Activated CD4-positive, CD25-positive, alpha-beta regulatory T cell treated with anti-CD3 and anti-CD28 coated beads, Interleukin-2, amount 50 U/mL, for 24 hours (primary cell): ENCODE measurements around the gene HDAC7.
"Not testable (repeated sequence)": the region's sequence is repeated elsewhere in the genome, so short reads cannot be mapped to it uniquely, and the experiment has no call there.

Source experiments
- ATAC-seq, 2 donors: fragments of 150-1000 bp; cut with Tn5 transposase; one replicate each; pipeline ENCODE4 v1.10.0; 2021; ENCODE audit warnings: mild to moderate bottlenecking in 1 of 2, moderate library complexity in 1 of 2

The HDAC7 gene

GRCh38 chr12:47811581-47812484, 7.9 kb downstream of the HDAC7 start:
- ATAC-seq: no peak

- ATAC-seq: no peak
These were observed 8.7 kb downstream of the HDAC7 start for GRCh38 chr12:47811072-47811396.

GRCh38 chr12:47809518-47809917, 10.2 kb downstream of the HDAC7 start:
- not testable (repeated sequence) for ATAC-seq

GRCh38 chr12:47808574-47809365, 10.9 kb downstream of the HDAC7 start:
- ATAC-seq: peak; percentile 22 to 29

GRCh38 chr12:47808050-47808449, 11.7 kb downstream of the HDAC7 start:
- peak; percentile 31 to 36 for ATAC-seq

GRCh38 chr12:47807338-47807737, 12.4 kb downstream of the HDAC7 start:
- ATAC-seq: no peak

- ATAC-seq: no peak
These were observed 14.3 kb downstream of the HDAC7 start for GRCh38 chr12:47805417-47805816.

GRCh38 chr12:47804171-47804570, 15.5 kb downstream of the HDAC7 start:
- no peak for ATAC-seq

GRCh38 chr12:47803191-47803875, 16.4 kb downstream of the HDAC7 start:
- no peak for ATAC-seq

GRCh38 chr12:47802312-47802711, 17.4 kb downstream of the HDAC7 start:
- no peak for ATAC-seq

GRCh38 chr12:47801904-47802246, 17.8 kb downstream of the HDAC7 start:
- no peak for ATAC-seq

- no peak for ATAC-seq
These were observed 18.4 kb downstream of the HDAC7 start for GRCh38 chr12:47801170-47801903.

- no peak for ATAC-seq
These were observed 19.1 kb downstream of the HDAC7 start for GRCh38 chr12:47800582-47800981.

- no peak for ATAC-seq
These were observed 20.2 kb downstream of the HDAC7 start for GRCh38 chr12:47799357-47799955.

- no peak for ATAC-seq
These were observed 21.2 kb downstream of the HDAC7 start for GRCh38 chr12:47798382-47798948.

- ATAC-seq: peak; percentile 57 to 64
These were observed 22.3 kb downstream of the HDAC7 start for GRCh38 chr12:47797441-47797840.

GRCh38 chr12:47795814-47796411, 23.8 kb downstream of the HDAC7 start:
- no peak for ATAC-seq

GRCh38 chr12:47795121-47795813, 24.4 kb downstream of the HDAC7 start:
- no peak for ATAC-seq

GRCh38 chr12:47794679-47795078, 25.0 kb downstream of the HDAC7 start:
- no peak for ATAC-seq

- no peak for ATAC-seq
These were observed 26.6 kb downstream of the HDAC7 start for GRCh38 chr12:47793015-47793681.
